ENCODE measurements around the gene PDE6D. TPM values are rescaled to one million over a fixed set of nuclear protein-coding genes. Genes with fewer than 3 reads are reported as not detected.

PDE6D gene
- polyA plus RNA-seq, 2 donors, result 14.0 to 18.8 TPM

GRCh38 chr2:231683292-231684235 is 97.5 kb downstream of the PDE6D start:
- WGBS, 2 donors, result 90 to 91% methylated on average over 6 to 8 of the region's 8 CpGs
- Histone ChIP-seq H3K27me3 (ENCODE audit: control insufficient read depth in 1 of 2, insufficient read depth in 2 of 2, low read length in 2 of 2) (no peaks in the 10 kb centered on the region), H3K27ac (ENCODE audit: low read depth in 2 of 2, low read length in 1 of 2) (no peak overlapping the region), H3K9me3 (ENCODE audit: control insufficient read depth in 2 of 2, insufficient read depth in 1 of 2, low read depth in 1 of 2, low read length in 1 of 2) (no peaks in the 10 kb centered on the region), H3K4me1 (ENCODE audit: control insufficient read depth in 2 of 2, insufficient read depth in 2 of 2, low read length in 1 of 2) (peaks cover 2 to 4% of the 10 kb centered on the region in 2 donors), H3K4me3 (ENCODE audit: low read depth in 1 of 2, low read length in 2 of 2) (no peak overlapping the region), H3K36me3 (ENCODE audit: control insufficient read depth in 2 of 2, insufficient read depth in 2 of 2, low read length in 1 of 2) (no peaks in the 10 kb centered on the region)

GRCh38 chr2:231682603-231683291 is 98.3 kb downstream of the PDE6D start:
- no peak overlapping the region for H3K4me3 ChIP-seq (ENCODE audit: low read depth in 1 of 2, low read length in 2 of 2)
- H3K27me3 ChIP-seq (ENCODE audit: control insufficient read depth in 1 of 2, insufficient read depth in 2 of 2, low read length in 2 of 2), result no peaks in the 10 kb centered on the region
- H3K4me1 ChIP-seq (ENCODE audit: control insufficient read depth in 2 of 2, insufficient read depth in 2 of 2, low read length in 1 of 2), result peaks cover 2 to 4% of the 10 kb centered on the region in 2 donors
- no peak overlapping the region for H3K27ac ChIP-seq (ENCODE audit: low read depth in 2 of 2, low read length in 1 of 2)
- WGBS, 2 donors, result 87 to 88% methylated on average over 11 of the region's 11 CpGs
- H3K9me3 ChIP-seq (ENCODE audit: control insufficient read depth in 2 of 2, insufficient read depth in 1 of 2, low read depth in 1 of 2, low read length in 1 of 2), result no peaks in the 10 kb centered on the region
- H3K36me3 ChIP-seq (ENCODE audit: control insufficient read depth in 2 of 2, insufficient read depth in 2 of 2, low read length in 1 of 2), result no peaks in the 10 kb centered on the region

Other genes starting within 250 kb of the PDE6D start
- not detected for gene TEX44, start 188.4 kb downstream of the PDE6D start, polyA plus RNA-seq
- 1,000 to 10,000 TPM; 1,139 to 1,606 TPM for gene PTMA, start 72.8 kb downstream of the PDE6D start, polyA plus RNA-seq
- 10 to 100 TPM; 16.3 to 17.5 TPM for gene COPS7B, start 5.2 kb upstream of the PDE6D start, polyA plus RNA-seq
- gene NPPC, start 145.1 kb upstream of the PDE6D start, polyA plus RNA-seq, result 1 to 10 TPM; 2.2 TPM
- gene DIS3L2, start 180.4 kb upstream of the PDE6D start, polyA plus RNA-seq, result 10 to 100 TPM; 16.6 to 23.3 TPM

Measured in esophagus (tissue), 2 donors.